RPMI8226 (cell line): Measurements from ENCODE around the gene CITED4.

Experiments
- DNase-seq: peaks from one replicate; pipeline ENCODE4 v3.0.0-alpha.2; 2015

CITED4 gene

GRCh38 chr1:40831001-40831732 is 31.0 kb downstream of the CITED4 start:
- DNase-seq, result no peak

DNA sequence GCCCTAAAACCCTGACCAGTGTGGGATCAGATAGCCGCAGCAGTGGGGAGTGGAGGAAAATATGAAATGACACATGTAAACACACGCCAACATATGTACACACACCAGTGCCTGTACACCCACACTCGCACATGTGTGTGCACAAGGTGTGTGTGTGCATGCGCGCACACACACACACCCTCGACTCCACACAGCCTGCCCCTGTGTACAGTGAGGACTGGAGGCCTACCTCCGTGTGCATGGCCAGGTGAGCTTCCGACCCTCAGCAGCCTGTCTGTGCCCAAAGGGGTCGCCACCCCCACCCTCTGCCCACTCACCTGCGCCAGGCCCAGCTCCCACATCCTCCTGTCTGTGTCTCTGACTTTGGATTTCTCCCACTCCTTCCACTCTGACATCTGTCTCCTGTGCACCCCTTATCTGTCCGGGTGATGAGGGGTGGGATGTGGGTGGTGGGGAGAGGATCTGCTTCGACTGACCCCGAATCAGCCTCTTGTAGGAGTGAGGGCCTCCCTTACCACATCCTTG is 31.7 kb downstream of the CITED4 start:
- no peak for DNase-seq

GRCh38 chr1:40829631-40830245 is 32.4 kb downstream of the CITED4 start:
- DNase-seq, result no peak

GRCh38 chr1:40825996-40826395 is 36.2 kb downstream of the CITED4 start:
- DNase-seq, result peak; percentile 28

DNA sequence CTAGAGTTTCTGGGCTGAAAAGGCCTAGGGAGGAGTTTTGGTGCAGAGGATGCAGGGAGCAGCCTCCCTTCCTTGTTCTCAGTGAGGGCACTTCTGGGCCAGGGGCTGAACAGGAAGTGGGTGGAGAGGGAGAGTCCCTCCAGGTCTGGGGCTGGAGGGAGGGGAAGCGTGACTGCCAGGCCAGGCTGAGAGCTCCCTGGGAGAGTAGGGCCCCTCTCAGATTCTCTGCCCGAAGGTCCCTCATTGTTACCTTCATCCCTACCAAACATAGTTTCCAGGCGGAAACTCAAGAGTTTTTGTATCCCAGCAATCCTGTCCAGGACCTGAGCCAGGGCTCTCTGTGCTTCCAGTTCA is 36.8 kb downstream of the CITED4 start:
- no peak for DNase-seq

- no peak for DNase-seq
Measured at GRCh38 chr1:40824591-40825434, 37.4 kb downstream of the CITED4 start.

DNA sequence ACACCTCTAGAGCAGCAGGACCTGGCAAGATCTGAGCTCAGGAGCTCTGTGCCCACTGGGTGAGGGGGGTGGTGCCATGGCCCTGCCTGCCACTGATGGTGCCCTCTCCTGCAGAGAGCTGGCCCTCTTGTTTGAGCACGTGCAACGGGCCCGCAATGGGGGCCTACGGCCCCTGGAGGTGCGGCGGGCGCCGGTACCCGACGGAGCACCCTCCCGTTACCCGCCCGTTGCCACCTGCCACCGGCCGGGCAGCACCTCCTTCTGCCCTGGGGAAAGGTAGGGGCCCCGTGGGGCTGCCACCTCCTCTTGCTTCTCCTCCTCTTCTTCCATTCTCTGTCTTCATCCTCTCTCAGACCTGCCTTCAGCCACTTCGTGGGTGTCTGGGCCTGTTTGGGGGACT is 38.2 kb downstream of the CITED4 start:
- DNase-seq, result no peak

- no peak for DNase-seq
Measured at GRCh38 chr1:40823345-40823744, 38.8 kb downstream of the CITED4 start.

GRCh38 chr1:40822890-40823289 is 39.3 kb downstream of the CITED4 start:
- DNase-seq, result no peak

DNA sequence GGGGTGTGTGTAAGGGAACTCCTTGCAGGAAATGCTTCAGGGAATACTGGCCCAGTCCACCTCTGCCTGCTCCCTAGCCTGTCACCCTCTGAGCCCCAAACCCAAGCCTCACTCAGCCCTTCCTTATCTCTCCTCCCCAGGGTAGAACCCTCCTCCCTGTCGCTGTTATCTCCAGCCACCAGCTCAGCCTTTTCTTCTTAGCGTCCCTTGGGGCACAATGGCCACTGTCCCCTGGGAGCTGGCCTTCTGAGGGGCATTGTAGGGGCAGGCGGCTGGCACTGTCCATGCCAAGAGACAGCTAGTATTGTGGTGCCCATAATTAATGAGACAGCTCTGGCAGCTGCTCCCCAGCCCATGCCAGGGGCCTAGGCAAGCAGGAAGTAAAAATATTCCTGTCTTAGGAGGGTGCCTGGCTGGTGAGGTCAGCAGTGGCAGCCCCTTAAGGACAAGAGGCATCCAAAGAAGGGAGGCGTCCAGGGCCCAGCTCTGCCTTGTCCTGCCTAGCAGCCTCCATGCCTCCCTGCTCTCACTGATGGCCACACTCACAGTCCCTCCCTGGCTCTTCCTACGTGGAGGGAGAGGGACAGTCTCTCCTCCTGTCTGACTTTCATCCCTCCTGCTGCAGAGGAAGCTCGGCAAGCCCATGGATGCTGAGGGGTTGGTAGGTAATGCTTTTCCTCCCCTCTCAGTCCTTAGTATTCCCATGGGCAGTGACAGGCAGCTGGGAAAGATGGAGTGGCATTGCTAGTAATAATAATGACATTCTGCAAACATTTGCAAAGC is 41.1 kb downstream of the CITED4 start:
- no peak for DNase-seq

DNA sequence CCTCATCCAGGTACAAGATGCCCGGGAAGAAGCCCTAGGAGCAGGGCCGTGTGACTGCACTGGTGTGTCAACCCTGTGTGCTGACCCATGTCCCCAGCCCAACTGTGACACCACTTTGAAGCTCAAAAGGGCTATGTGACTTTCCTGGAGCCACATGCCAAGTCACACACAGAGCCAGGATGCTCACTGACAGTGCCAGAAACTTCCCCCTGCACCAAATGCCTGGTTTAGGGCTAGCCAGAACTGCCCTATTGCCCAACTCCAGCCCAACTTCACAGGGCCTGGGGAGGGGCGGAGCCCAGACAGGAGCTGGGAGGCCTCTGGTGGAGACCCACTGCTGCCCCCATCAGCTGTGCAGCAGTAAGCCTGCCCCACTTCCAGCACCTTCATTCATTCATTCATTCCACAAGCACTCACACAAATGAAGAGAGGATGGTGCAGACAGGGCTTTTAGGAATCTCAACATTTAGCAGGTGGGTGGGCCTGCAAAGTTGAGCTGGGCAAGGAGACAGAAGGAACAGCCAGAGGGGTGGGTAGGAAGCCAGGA is 41.8 kb downstream of the CITED4 start:
- DNase-seq, result no peak

DNA sequence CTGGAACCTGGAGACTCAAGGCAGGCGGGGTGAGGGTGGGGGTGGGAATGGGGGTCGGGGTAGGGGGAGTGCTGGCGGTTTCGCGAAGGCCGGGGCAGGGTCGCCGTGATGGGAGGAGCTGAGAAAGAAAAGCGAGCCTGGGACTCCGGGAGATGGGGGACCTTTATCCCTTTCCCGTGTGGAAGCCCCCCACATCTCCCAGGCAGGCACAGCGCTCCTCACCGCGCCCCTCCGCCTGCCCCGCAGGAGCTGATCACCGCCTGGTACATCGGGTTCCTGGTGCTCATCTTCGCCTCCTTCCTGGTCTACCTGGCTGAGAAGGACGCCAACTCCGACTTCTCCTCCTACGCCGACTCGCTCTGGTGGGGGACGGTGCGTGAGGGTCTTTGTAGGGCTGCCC is 43.1 kb downstream of the CITED4 start:
- DNase-seq, result no peak

GRCh38 chr1:40818264-40818961 is 43.8 kb downstream of the CITED4 start:
- DNase-seq, result peak; percentile 69

- no peak for DNase-seq
Measured at GRCh38 chr1:40817791-40818263, 44.3 kb downstream of the CITED4 start.

GRCh38 chr1:40815420-40815819 is 46.7 kb downstream of the CITED4 start:
- no peak for DNase-seq
